ENCODE data around the gene IFITM5. TPM values are rescaled to one million over a fixed set of nuclear protein-coding genes. Genes with fewer than 3 reads are reported as not detected.
A peak's percentile ranks its signal among the peaks of the same experiment; 100 is the strongest.

IFITM5 gene
- total RNA-seq, 1 experiment from 2014 or later: not detected

DNA sequence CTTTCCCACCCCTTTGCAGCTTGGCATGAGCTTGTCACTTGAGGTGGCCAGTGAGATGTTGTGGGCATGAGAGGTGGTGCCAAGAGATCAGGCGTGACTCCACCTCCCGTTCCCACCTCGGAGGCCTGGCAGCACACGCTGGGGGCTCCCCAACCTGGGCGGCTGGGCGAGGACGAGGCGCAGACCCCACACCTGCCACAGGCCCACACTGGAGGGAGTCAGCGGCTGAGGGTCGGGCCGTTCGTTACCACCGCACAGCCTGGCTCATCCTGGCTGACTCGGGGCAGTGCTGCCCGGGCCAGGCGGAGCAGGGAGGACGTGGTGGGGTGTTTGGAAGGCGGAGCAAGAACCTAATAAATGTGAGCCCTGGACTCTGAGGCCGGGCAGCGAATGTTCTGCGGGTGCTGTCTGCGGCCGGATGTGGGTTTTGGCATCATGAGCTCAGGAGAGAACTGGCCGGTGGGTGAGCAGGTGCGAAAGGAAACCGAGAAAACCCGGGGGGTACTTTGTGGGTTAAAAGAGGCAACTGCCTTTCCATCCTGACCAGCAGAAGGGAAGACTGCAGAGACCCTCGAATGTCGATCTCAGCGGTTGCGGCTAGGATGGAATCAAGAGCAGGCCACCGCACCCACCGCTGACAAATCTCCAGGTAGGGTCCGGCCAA, 31.5 kb upstream of the IFITM5 start:
- H3K27ac ChIP-seq (ENCODE audit: insufficient read length, low read depth, low read length): no peak overlapping the region
- peaks cover 33 to 41% of the 10 kb centered on the region in 2 experiments for H3K4me1 Mint-ChIP-seq
- no peak overlapping the region for H2BK12ac ChIP-seq (ENCODE audit: insufficient read length, low read depth, low read length)
- H3K27me3 ChIP-seq (ENCODE audit: insufficient read depth, low read length): no peaks in the 10 kb centered on the region
- no peaks in the 10 kb centered on the region for H4K20me1 ChIP-seq (ENCODE audit: control insufficient read depth, insufficient read depth, insufficient read length)
- no peak overlapping the region for H2BK15ac ChIP-seq (ENCODE audit: low read depth, low read length)
- no peak for TF ChIP-seq CTCF (conservative IDR thresholded peaks at IDR 0.05)
- no peaks in the 10 kb centered on the region for H3K9me3 ChIP-seq (ENCODE audit: control insufficient read depth, low read depth, low read length)
- H3K23me2 ChIP-seq (ENCODE audit: insufficient read length, low read depth, low read length, poor library complexity, severe bottlenecking): no peaks in the 10 kb centered on the region
- peaks cover 4% of the 10 kb centered on the region; the same call in 1 of the 2 replicates for H3K4me1 ChIP-seq (ENCODE audit: insufficient read depth, low read length)
- H3K36me3 Mint-ChIP-seq (ENCODE audit: insufficient read depth in 1 of 3, low read depth in 3 of 3): peaks cover 4 to 38% (median 13%) of the 10 kb centered on the region in 3 experiments; a peak in 6 of 7 replicates
- peaks cover 3% of the 10 kb centered on the region for H3K27me3 Mint-ChIP-seq (ENCODE audit: low read depth)
- no peak overlapping the region for H3K4ac ChIP-seq (ENCODE audit: low read depth, low read length)
- H3K14ac ChIP-seq (ENCODE audit: insufficient read depth, low read length): no peak overlapping the region
- H2AK5ac ChIP-seq (ENCODE audit: insufficient read length, low read length): no peak overlapping the region
- no CpG with 5 or more reads among the region's 34 CpGs for WGBS (ENCODE audit: extremely low coverage, insufficient read length, low lambda C conversion rate)
- no peak overlapping the region for H3T11ph ChIP-seq (ENCODE audit: low read length)
- H3K79me2 ChIP-seq (ENCODE audit: insufficient read depth, low read length): no peaks in the 10 kb centered on the region
- no peak overlapping the region for H2BK5ac ChIP-seq (ENCODE audit: insufficient read length, low read length)
- no peak overlapping the region for H3K9ac ChIP-seq (ENCODE audit: extremely low read depth, insufficient read length, low read length)
- H2BK20ac ChIP-seq (ENCODE audit: low read depth, low read length, poor library complexity, severe bottlenecking): no peak overlapping the region
- H3K4me2 ChIP-seq (ENCODE audit: insufficient read depth, insufficient read length, low read length): no peak overlapping the region
- peak; percentile 26 for DNase-seq
- no peak overlapping the region for H3K27ac Mint-ChIP-seq
- H3K23ac ChIP-seq (ENCODE audit: insufficient read length, low read depth, low read length): no peak overlapping the region
- no peak overlapping the region for H3K18ac ChIP-seq (ENCODE audit: insufficient read length, low read depth, low read length)
- H3K56ac ChIP-seq (ENCODE audit: insufficient read length, low read depth, low read length): no peak overlapping the region
- no peak overlapping the region for H2AFZ ChIP-seq (ENCODE audit: low read length)
- H3K79me1 ChIP-seq (ENCODE audit: insufficient read depth, low read depth, low read length, poor library complexity, severe bottlenecking): no peaks in the 10 kb centered on the region
- peaks cover 21 to 25% of the 10 kb centered on the region in 2 experiments for H3K9me3 Mint-ChIP-seq
- no peak overlapping the region for H2BK120ac ChIP-seq (ENCODE audit: low read depth, low read length, poor library complexity, severe bottlenecking)
- H4K5ac ChIP-seq (ENCODE audit: insufficient read length, low read depth, low read length): no peak overlapping the region
- no peak overlapping the region for H4K8ac ChIP-seq (replicated peaks; ENCODE audit: insufficient read length, low read depth, low read length)
- H3K4me3 Mint-ChIP-seq: no peak overlapping the region
- H4K91ac ChIP-seq (ENCODE audit: insufficient read length, low read depth, low read length): no peak overlapping the region
